Natural killer cell (primary cell): Measurements from ENCODE around the gene IL19. TPM values are rescaled to one million over a fixed set of nuclear protein-coding genes. Genes with fewer than 3 reads are reported as not detected.
A peak's percentile ranks its signal among the peaks of the same experiment; 100 is the strongest.

Source experiments
- ATAC-seq, 3 donors: fragments of 150-1000 bp in 2 of 3; fragments of 200-7000 bp in 1 of 3; cut with Tn5 transposase; 1 replicate in 1 of 3; 2 replicates in 2 of 3; pipeline ENCODE4 v1.10.0; 2021; ENCODE audit warnings: mild to moderate bottlenecking in 2 of 3, moderate library complexity in 2 of 3
- DNase-seq, 2 donors: peaks; one replicate each; pipeline versions ENCODE4 v3.0.0 to v3.0.0-alpha.2; 2013 to 2021; ENCODE audit warnings: mixed read lengths in 1 of 2
- H3K27ac ChIP-seq: one replicate; pipeline ENCODE4 v1.5.1; 2013; ENCODE audit warnings: mild to moderate bottlenecking, low read length
- H3K27me3 ChIP-seq: one replicate; pipeline ENCODE4 v1.6.1; 2013; ENCODE audit warnings: low read length; ENCODE audit not compliant: control insufficient read depth, insufficient read depth
- H3K36me3 ChIP-seq: one replicate; pipeline ENCODE4 v1.6.1; 2013; ENCODE audit warnings: low read length; ENCODE audit not compliant: control insufficient read depth, insufficient read depth
- H3K4me1 ChIP-seq: one replicate; pipeline ENCODE4 v1.6.1; 2013; ENCODE audit warnings: low read length; ENCODE audit not compliant: control insufficient read depth, insufficient read depth
- H3K4me3 ChIP-seq: one replicate; pipeline ENCODE4 v1.5.1; 2013; ENCODE audit warnings: low read length
- H3K9me3 ChIP-seq: one replicate; pipeline ENCODE4 v1.6.1; 2013; ENCODE audit warnings: low read length; ENCODE audit not compliant: control insufficient read depth, insufficient read depth
- H3K27ac Mint-ChIP-seq, 2 donors: one replicate each; pipeline ENCODE4 v1.8.0; 2022; ENCODE audit warnings: mild to moderate bottlenecking in 2 of 2, mixed read lengths in 2 of 2, moderate library complexity in 1 of 2
- H3K27me3 Mint-ChIP-seq, 2 donors: one replicate each; pipeline ENCODE4 v1.8.0; 2022; ENCODE audit warnings: low read depth in 2 of 2, mixed read lengths in 2 of 2
- H3K36me3 Mint-ChIP-seq: one replicate; pipeline ENCODE4 v1.8.0; 2022; ENCODE audit warnings: mixed read lengths
- H3K4me1 Mint-ChIP-seq, 2 donors: one replicate each; pipeline ENCODE4 v1.8.0; 2022; ENCODE audit warnings: mixed read lengths in 2 of 2
- H3K4me3 Mint-ChIP-seq: one replicate; pipeline ENCODE4 v1.8.0; 2022; ENCODE audit warnings: mild to moderate bottlenecking, moderate library complexity, mixed read lengths
- H3K9me3 Mint-ChIP-seq, 2 donors: one replicate each; pipeline ENCODE4 v1.8.0; 2022; ENCODE audit warnings: mixed read lengths in 2 of 2
- WGBS: methylation state at CpG from one replicate; pipeline ENCODE4 v1.1.7; 2013; ENCODE audit warnings: missing lambda C conversion rate; ENCODE audit not compliant: insufficient coverage; 5-methylcytosine and 5-hydroxymethylcytosine counted together
- intact Hi-C: fragments of 100-400 bp; cut with micrococcal nuclease; formaldehyde crosslinking; loops from one replicate; pipeline ENCODE4 v1.14.2; 2022
- total RNA-seq, 4 donors: library from RNA; stranded (reverse); fragments of 120-200 nt in 1 of 4; gene quantifications; one replicate each; pipeline versions ENCODE4 v1.2.3 to v1.2.4, GENCODE V29; 2013 to 2022
- TF ChIP-seq, protein P1 (sequence below): fragments of 200-600 bp; IDR thresholded peaks from one replicate; pipeline ENCODE4 v1.8.0; 2022; ENCODE audit warnings: antibody characterized with exemption

Gene IL19
- total RNA-seq, 3 donors from 2014 or later (not counting 1 experiment from before 2014, with no cell fraction given), result not detected

DNA sequence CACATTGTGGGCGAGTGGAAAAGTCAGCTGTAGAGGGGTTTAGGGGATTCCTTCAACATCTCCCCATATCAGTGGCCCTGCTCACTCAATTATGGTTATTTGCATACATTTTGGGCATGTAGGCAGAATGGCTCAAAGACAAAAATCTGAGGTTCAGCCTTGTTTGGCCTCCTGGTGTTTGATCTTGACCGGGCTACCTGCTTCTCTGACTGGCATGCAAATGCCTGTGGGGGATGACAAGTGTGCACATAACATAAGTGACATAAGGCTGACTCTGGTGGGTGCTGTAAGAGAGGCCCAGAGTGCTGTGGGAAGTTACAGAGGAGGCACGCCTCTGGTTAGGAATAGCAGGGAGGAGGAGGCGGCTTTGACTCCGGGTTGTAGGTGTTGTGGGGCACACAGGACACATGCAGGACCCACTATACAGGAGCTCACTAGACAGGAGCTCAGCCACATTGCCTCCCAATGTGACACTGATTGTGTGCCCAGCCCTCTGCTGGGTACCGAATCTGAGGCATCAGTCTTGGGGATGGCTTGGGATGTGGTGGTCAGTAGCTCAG lies 29.4 kb upstream of the IL19 start:
- Mint-ChIP-seq H3K9me3 (no peaks in the 10 kb centered on the region), H3K27ac (no peak overlapping the region), H3K27me3 (peaks cover 0 to 4% of the 10 kb centered on the region in 2 donors), H3K4me3 (no peak overlapping the region), H3K36me3 (no peaks in the 10 kb centered on the region), H3K4me1 (peaks cover 58 to 63% of the 10 kb centered on the region in 2 donors)
- Histone ChIP-seq H3K27ac (no peak overlapping the region), H3K9me3 (no peaks in the 10 kb centered on the region), H3K27me3 (no peaks in the 10 kb centered on the region), H3K4me1 (peaks cover 48% of the 10 kb centered on the region), H3K4me3 (no peak overlapping the region), H3K36me3 (no peaks in the 10 kb centered on the region)
- no peak for ATAC-seq
- WGBS, result 91% methylated on average over 5 of the region's 6 CpGs
- DNase-seq, result no peak
- intact Hi-C loops, result no loop called here
- TF ChIP-seq, protein P1, sequence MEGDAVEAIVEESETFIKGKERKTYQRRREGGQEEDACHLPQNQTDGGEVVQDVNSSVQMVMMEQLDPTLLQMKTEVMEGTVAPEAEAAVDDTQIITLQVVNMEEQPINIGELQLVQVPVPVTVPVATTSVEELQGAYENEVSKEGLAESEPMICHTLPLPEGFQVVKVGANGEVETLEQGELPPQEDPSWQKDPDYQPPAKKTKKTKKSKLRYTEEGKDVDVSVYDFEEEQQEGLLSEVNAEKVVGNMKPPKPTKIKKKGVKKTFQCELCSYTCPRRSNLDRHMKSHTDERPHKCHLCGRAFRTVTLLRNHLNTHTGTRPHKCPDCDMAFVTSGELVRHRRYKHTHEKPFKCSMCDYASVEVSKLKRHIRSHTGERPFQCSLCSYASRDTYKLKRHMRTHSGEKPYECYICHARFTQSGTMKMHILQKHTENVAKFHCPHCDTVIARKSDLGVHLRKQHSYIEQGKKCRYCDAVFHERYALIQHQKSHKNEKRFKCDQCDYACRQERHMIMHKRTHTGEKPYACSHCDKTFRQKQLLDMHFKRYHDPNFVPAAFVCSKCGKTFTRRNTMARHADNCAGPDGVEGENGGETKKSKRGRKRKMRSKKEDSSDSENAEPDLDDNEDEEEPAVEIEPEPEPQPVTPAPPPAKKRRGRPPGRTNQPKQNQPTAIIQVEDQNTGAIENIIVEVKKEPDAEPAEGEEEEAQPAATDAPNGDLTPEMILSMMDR, result no peak

DNA sequence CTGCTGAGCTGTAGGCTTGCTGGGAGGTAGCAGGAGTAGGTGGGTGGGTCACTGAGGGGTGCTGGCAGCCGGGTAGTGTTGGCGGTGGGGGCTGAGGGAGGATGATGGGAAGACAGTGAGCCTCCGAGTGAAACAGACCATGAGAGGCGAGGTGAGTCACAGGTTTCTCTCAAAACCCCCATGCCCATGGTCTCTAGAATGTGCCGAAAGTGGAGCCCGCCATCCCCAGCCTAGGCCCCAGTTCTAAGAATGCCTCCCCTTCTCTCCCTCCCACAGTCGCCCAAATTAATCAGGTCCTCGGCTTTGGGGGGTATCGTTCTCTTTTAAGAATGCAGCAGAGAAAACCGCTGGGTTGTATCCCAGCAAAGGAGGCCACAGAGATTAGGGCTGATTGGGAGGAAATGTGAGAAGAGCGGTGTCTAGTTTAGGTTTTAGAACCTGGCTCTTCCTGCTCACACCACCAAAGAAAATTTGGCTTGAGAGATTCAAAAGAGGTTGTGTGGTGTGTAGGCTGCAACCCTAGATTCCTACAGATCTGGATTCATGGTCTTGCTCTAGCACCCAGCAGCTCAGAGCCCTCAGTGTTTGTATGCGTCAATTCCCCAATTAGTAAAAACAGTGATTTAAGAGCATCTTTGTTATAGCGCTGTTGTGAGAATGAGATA lies 27.7 kb upstream of the IL19 start:
- Mint-ChIP-seq H3K4me3 (no peak overlapping the region), H3K4me1 (peaks cover 41 to 47% of the 10 kb centered on the region in 2 donors)

DNA sequence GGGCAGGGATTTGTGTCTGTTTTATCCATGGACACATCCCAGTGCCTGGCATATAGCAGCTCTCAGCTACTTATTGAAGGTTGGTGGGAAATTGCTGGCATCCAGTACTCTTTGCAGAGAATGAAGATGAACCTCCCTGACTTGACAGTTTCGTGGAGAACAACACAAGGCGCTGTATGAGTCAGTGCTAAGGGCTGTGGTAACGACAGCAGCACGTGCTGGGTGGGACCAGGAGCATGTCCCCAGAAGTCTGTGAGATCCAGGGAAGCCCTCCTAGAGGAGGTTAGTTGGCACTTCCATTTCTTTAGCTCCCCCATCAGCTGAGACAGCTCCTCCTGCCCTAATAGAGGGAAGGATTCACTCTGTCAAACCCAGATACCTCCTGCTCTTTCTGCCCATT lies 25.9 kb upstream of the IL19 start:
- TF ChIP-seq, protein P1, result no peak
- Mint-ChIP-seq H3K9me3 (no peaks in the 10 kb centered on the region), H3K27me3 (peaks cover 10% of the 10 kb centered on the region in 2 donors), H3K27ac (no peak overlapping the region), H3K36me3 (no peaks in the 10 kb centered on the region), H3K4me3 (no peak overlapping the region), H3K4me1 (peaks cover 28 to 29% of the 10 kb centered on the region in 2 donors)
- Histone ChIP-seq H3K4me3 (no peak overlapping the region), H3K4me1 (peaks cover 14% of the 10 kb centered on the region), H3K27ac (no peak overlapping the region), H3K27me3 (no peaks in the 10 kb centered on the region), H3K9me3 (no peaks in the 10 kb centered on the region), H3K36me3 (no peaks in the 10 kb centered on the region)
- ATAC-seq (peak; percentile 41 to 55 (median 45)), DNase-seq (peak in 1 of 2 donors; percentile 30)
- intact Hi-C loops, result no loop called here
- 41% methylated on average over 4 of the region's 4 CpGs for WGBS

More for the DNA sequence above, 27.7 kb upstream of the IL19 start:
- no peaks in the 10 kb centered on the region for H3K36me3 Mint-ChIP-seq
- peaks cover 0 to 4% of the 10 kb centered on the region in 2 donors for H3K27me3 Mint-ChIP-seq
- Histone ChIP-seq H3K4me1 (peaks cover 32% of the 10 kb centered on the region), H3K27me3 (no peaks in the 10 kb centered on the region), H3K4me3 (no peak overlapping the region), H3K9me3 (no peaks in the 10 kb centered on the region), H3K27ac (no peak overlapping the region), H3K36me3 (no peaks in the 10 kb centered on the region)
- no peak overlapping the region for H3K27ac Mint-ChIP-seq
- 79% methylated on average over 8 of the region's 13 CpGs for WGBS
- DNase-seq (no peak), ATAC-seq (no peak)
- H3K9me3 Mint-ChIP-seq, result no peaks in the 10 kb centered on the region
- intact Hi-C loops, result no loop called here
- TF ChIP-seq, protein P1, result no peak
